Measurements from ENCODE around the gene TCEAL7. TPM values are rescaled to one million over a fixed set of nuclear protein-coding genes. Genes with fewer than 3 reads are reported as not detected.
A peak's percentile ranks its signal among the peaks of the same experiment; 100 is the strongest.

Gene TCEAL7
- total RNA-seq, 3 donors from 2014 or later, result 0.61 to 12.1 (median 2.2) TPM

DNA sequence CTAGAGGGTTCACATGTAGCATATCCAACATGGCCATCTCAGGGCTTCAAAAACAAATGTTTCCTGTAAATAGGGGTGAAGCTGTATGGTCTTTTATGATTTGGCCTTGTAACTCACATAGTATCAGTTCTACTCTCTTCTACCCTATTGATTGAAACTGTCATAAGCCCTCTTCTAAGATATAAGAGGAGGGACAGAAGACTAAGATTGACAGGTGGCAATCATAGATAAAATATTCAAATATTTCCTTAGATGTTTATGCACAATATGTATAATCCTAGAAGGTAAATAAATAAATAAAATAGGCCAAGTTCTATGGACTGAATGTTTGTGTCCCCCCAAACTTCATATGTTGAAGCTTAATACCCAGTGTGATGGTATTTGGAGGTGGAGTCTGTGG lies 39.4 kb downstream of the TCEAL7 start:
- intact Hi-C loops (cut with DNase I, micrococcal nuclease), result no loop called here
- no peaks in the 10 kb centered on the region for H3K36me3 ChIP-seq (ENCODE audit: low read depth)
- no peak overlapping the region for H3K4me3 ChIP-seq
- TF ChIP-seq, protein P1, sequence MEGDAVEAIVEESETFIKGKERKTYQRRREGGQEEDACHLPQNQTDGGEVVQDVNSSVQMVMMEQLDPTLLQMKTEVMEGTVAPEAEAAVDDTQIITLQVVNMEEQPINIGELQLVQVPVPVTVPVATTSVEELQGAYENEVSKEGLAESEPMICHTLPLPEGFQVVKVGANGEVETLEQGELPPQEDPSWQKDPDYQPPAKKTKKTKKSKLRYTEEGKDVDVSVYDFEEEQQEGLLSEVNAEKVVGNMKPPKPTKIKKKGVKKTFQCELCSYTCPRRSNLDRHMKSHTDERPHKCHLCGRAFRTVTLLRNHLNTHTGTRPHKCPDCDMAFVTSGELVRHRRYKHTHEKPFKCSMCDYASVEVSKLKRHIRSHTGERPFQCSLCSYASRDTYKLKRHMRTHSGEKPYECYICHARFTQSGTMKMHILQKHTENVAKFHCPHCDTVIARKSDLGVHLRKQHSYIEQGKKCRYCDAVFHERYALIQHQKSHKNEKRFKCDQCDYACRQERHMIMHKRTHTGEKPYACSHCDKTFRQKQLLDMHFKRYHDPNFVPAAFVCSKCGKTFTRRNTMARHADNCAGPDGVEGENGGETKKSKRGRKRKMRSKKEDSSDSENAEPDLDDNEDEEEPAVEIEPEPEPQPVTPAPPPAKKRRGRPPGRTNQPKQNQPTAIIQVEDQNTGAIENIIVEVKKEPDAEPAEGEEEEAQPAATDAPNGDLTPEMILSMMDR (IDR thresholded peaks at IDR 0.05), result no peak
- no peak for DNase-seq
- no peaks in the 10 kb centered on the region for H3K9me3 ChIP-seq
- no peak for ATAC-seq
- H3K4me1 ChIP-seq (ENCODE audit: low read depth), result no peaks in the 10 kb centered on the region

DNA sequence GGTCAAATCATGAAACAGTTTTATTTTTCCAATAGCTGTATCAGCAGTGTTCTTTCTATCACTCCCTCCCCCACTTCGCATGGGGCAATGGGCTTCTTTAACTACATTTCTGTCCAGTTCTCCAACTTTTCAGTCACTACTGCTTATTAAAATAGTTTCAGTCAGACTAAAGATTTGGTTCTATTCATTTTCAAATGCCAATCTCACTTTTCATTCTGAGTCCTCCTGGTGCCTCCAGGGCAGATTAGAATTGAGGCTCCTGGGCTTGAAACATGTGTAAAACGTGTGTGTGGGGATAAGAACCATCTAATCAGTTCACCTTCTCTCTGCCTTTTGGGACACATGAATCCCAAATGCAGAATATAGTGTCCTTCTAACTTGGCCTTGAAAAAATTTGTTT lies 42.8 kb downstream of the TCEAL7 start:
- Histone ChIP-seq H3K4me3 (no peak overlapping the region), H3K36me3 (ENCODE audit: low read depth) (no peaks in the 10 kb centered on the region), H3K4me1 (ENCODE audit: low read depth) (no peaks in the 10 kb centered on the region), H3K9me3 (no peaks in the 10 kb centered on the region)
- DNase-seq, result no peak
- TF ChIP-seq, protein P1 (IDR thresholded peaks at IDR 0.05), result no peak
- intact Hi-C loops (cut with DNase I, micrococcal nuclease), result no loop called here
- no peak for ATAC-seq

DNA sequence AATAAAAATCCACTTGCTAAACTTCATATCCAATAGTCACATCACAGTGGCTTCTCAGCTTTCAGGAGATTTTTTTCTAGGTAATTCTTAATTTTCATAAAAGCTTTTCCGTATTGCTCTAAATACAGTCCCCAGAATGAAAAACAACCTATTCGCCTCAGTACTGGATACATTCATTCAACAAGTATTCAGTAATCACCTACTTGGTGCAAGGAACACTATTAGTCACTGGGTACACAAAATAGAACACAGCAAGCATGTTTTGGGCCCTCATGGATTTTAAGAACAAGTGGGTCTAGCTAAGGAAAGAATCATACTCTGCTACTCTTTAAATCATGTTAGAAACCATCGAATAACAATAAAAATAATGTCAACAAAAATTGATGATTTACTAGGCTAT lies 43.5 kb downstream of the TCEAL7 start:
- intact Hi-C loops (cut with DNase I, micrococcal nuclease), result no loop called here

DNA sequence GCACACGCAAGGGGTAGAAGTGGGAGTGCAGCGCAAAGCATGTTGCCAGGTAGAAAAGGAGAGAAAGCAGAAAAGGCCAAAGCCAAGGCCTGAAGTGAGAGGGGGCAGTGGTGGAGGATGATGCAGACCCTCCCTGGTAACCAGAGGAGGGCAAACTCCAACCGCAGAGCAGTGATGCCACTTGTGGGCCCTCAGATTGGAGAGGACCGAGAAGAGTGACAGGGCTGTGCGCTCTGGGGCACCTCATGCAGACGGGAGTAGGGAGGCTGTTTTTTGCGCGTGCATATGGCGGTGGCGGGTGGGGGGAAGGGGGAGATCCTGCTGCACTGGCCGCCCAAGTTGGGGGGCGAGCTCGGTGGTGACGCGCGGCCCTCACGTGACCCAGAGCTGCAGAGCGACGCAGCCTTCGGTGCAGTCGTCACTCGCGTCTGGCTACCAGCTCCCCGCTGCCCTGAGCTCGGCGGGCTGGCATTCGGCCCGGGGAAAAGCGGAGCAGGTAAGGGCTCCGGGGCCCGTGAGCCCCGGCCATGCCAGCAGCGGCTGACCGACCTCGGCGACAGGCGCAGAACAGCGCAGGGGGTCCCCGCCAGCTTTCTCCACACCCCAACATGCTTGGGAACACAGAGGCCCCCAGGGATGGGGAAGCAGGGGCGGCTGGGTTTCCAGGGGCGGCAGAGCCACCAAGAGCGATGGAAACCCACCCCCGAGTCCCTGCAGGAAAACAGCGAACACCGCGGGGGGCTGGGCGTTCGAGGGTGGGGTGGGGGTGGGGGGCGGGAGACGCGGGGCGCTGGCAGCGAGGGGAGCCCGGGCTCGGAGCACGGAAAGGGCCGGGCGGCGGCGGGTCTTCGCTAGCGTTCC lies 46.3 kb downstream of the TCEAL7 start, which contains the start of gene BEX3:
Gene BEX3, plus strand, starts transcription at position 421 of the 861 bp plus-strand sequence. CDS start 984 bp downstream, outside the sequence.
- DNase-seq (peak; percentile 44 to 68 (median 56)), ATAC-seq (peak; percentile 87)
- Histone ChIP-seq H3K9me3 (no peaks in the 10 kb centered on the region), H3K36me3 (ENCODE audit: low read depth) (no peaks in the 10 kb centered on the region), H3K4me1 (ENCODE audit: low read depth) (no peaks in the 10 kb centered on the region), H3K4me3 (peak within 1 kb of the TSS; percentile 24)
- intact Hi-C loops (cut with DNase I, micrococcal nuclease), result no loop called here
- TF ChIP-seq, protein P1 (IDR thresholded peaks at IDR 0.05), result no peak

More for the DNA sequence above, 43.5 kb downstream of the TCEAL7 start:
- Histone ChIP-seq H3K4me1 (ENCODE audit: low read depth) (no peaks in the 10 kb centered on the region), H3K9me3 (no peaks in the 10 kb centered on the region), H3K36me3 (ENCODE audit: low read depth) (no peaks in the 10 kb centered on the region), H3K4me3 (no peak overlapping the region)
- no peak for DNase-seq
- ATAC-seq, result no peak
- TF ChIP-seq, protein P1 (IDR thresholded peaks at IDR 0.05), result no peak

DNA sequence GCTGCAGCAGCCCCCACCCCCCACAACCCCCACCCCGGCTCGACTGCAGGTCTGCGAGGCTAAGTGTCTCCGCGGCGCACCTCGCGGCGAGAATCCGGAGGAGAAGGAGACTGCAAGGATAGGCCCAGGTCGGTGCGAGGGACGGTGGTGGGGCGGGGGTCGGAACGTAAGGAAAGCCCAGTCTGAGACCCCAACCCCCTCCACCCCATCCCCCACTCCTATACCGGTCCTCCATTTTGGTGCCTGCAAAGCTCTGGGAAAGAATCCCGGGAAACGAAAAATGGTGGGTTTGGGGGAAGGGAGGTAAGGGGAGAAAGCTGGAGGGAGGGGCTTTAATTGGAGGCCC lies 46.9 kb downstream of the TCEAL7 start:
- Histone ChIP-seq H3K9me3 (no peaks in the 10 kb centered on the region), H3K4me3 (peak overlapping the region; percentile 24), H3K36me3 (ENCODE audit: low read depth) (no peaks in the 10 kb centered on the region), H3K4me1 (ENCODE audit: low read depth) (no peaks in the 10 kb centered on the region)
- intact Hi-C loops (cut with DNase I, micrococcal nuclease), result no loop called here
- DNase-seq (peak in 2 of 3 donors; percentile 10 to 35), ATAC-seq (peak; percentile 51)
- TF ChIP-seq, protein P1 (IDR thresholded peaks at IDR 0.05), result no peak
